ENCODE data around the gene MRPL9.
"Not testable (repeated sequence)": the region's sequence is repeated elsewhere in the genome, so short reads cannot be mapped to it uniquely, and the experiment has no call there.

The MRPL9 gene

DNA sequence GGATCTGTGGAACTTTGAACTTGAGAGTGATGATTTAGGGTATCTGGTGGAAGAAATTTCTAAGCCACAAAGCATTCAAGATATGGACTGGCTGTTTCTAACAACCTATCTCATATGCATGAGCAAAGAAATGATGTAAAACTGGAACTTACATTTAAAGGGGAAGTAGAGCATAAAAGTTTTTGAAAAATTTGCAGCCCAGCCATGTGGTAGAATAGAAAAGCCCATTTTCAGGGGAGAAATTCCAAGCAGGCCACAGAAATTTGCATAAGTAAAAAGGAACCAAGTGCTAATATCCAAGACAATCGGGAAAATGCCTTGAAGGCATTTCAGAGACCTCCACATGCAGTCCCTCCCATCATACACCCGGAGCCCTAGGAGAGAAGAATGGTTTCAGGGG lies 26.3 kb downstream of the MRPL9 start:
- DNase-seq (ENCODE audit: low read depth in 1 of 2, low spot score in 1 of 2), result no peak

DNA sequence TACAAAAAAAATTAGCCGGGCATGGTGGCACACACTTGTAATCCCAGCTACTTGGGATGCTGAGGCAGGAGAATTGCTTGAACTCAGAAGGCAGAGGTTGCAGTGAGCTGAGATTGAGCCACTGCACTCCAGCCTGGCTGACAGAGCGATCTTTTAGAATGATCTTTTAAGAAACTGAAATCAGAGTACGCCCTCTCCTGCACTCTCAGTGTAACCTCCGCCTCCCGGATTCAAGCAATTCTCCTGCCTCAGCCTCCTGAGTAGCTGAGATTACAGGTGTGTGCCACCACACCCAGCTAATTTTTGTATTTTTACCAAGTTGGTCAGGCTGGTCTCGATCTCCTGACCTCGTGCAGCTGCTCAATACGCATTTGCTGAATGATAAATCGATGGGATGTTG lies 29.3 kb downstream of the MRPL9 start:
- DNase-seq (ENCODE audit: low read depth in 1 of 2, low spot score in 1 of 2), result not testable (repeated sequence)

DNA sequence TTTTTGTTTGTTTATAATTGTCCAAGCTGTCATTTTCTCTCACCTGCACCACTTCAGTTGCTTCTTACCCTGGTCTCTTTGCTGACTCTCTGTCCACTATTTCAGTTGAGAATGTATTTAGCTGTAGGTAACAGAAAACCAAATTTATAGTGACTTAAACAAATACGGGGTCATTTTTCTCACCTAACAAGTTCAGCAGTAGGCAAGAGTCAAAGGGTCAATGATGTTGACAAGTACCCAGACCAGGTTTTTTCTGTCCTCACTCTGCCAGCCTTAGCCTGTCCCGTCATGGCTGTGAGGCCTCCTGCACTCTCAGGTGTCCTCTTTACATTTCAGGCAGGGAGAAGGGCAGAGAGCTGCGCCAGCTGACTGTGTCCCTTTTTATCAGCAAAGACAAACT lies 30.2 kb downstream of the MRPL9 start:
- DNase-seq (ENCODE audit: low read depth in 1 of 2, low spot score in 1 of 2), result no peak

DNA sequence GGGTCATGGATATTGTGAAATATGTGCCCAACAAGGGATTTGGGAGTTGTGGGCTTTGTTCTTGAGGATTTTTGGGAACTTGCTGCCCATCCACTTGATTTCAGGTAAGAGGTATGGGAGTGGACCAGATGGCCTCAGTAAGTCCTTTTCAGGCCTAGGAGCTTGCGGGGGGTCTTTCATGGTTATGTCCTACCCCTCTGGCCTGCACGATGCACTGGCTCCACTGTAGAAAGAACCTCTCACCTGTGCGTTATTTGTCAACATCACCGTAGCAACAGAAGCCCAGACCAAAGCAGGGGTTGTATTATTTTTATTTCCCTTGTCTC lies 33.4 kb downstream of the MRPL9 start:
- no peak for DNase-seq (ENCODE audit: low read depth in 1 of 2, low spot score in 1 of 2)

DNA sequence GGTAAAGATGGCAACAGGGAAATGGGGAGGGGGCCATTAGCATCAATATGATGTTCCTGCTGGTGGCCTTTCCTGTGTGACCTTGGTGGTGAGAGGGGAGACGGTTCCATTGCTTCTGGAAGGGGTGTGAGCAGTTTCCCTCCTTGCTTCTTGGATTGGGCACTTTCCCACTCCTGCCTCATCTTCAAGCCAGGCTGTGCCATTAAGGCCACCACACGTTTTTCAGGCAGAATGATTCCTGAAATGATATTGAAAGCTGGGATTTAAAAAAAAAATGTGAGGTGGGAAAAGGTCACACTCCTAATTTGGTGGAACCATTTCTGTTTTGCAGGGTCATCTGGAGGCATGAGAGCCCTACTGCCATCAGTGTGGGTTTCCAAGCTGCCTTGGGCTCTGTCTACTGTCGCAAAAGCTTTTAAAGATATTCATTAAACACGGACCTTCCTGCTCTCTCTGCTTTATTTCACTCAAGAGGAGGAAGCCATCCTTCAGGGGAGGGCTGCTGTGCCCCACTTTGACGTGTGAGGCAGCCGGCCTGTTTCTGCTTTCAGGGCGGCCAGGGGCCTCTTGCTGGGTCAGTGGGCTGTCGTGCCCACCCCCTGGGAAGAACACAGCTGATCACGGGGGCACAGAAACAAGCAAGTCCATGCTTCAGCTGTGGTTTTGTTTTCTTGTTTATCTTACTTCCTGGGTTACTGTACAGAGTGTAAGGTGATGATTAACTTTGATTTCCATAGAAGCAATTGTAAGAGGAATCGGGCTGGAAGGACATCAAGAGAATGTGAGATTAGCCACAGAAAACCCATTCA lies 33.9 kb downstream of the MRPL9 start:
- no peak for DNase-seq (ENCODE audit: low read depth in 1 of 2, low spot score in 1 of 2)

DNA sequence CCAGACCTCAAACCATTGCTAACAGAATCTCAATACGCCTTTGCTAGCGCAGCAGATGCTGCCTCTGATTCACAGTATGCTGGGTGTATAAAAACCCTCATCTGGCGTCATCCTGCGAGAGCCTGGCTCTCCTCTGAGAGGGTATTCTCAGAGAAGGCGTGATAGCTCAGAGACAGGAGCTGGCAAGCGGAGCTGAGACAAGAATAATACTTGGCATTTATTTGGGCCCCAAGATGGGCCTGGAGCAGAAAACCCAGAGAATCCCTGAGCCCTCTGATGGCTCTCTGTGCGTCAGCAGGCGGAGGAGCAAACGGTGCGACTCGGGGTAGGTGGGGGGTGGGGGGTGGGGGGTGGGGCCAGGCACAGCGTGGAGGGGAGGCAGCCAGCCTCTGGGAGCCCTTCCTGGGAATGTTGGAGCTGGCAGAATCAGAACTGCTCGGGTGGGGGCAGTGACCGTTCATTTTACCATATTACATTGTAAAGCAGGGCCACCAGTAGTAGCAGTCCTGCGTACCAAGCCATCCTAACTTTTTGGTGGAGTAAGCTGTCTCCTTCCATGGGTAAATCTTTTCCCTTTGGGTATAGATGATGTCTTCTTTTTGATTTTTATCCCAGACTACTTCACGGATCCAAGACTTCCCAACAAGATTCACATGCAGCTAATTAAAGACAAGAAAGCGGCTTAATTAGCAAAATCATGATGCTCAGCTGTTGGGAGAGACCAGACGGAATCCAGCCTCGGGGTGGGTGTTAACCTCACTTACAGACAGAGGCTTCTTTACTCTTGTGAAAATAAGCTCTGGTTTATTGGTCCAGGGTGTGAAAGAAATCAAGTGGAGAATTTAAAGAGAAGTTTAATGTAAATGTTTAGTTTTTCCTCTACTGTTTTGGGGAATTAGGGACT lies 34.9 kb downstream of the MRPL9 start:
- DNase-seq (ENCODE audit: low read depth in 1 of 2, low spot score in 1 of 2), result no peak

DNA sequence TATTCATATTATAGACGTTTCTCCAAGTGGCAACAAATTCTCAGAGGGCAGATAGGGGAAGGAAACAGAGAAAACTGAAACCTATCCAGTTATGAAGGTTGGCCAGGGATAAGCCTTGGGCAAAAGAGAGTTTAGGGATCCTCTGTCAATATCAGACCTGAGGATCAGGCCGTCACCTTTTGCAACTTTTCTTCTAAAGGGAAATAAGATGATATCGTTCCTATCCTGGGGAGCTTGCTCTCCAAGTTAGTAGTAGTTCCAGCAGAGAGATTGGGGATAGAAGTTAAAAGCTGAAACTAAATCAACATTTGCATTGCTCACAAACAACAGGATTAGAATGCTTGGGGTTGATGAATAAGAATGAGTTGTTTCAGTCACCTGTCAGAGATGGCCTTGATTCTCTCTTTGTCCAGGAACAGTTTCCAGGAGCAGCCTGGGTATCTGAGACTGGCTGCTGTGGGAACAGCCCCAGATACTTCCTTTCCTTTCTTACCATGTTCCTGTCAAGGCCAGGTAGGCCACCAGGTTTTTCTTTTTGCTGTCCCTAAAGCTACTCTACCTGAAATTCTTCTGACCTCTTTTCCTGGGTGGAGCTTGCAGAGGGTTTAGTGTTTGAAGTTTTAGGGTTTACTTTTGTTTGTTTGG lies 39.4 kb downstream of the MRPL9 start:
- DNase-seq (ENCODE audit: low read depth in 1 of 2, low spot score in 1 of 2), result no peak

DNA sequence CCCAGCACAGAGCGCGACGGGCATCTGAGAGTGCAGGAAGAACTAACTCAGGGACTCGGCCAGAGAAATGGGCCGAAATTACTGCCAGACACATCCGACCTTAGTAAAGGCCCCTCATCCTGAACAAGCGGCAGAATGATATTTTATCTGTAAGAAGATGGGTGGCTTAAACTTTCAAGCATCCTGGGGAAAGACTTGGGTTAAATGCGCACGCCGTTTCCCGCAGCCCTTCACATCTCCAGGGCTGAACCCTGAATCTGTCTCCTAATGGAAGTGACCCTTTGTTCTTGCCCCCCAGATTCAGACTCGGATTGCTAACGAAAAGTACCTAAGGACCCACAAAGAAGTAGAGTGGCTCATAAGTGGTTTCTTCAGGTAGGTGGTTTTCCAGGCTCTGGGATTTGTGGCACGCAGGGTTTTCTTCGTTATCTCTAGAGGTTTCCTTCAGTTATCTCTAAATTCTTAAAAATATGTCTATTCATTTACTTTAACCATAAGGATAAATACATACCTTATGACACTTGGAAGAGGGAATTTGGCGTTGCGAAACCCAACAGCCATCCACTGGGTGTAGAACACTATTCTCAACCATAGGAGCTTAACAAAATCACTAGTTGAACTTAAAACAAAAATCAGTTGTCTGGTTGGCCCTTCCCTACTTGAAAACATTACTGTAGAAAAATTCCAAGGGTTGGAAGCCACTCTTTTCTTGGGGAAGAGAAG lies 41.3 kb downstream of the MRPL9 start:
- DNase-seq (ENCODE audit: low read depth in 1 of 2, low spot score in 1 of 2), result no peak

DNA sequence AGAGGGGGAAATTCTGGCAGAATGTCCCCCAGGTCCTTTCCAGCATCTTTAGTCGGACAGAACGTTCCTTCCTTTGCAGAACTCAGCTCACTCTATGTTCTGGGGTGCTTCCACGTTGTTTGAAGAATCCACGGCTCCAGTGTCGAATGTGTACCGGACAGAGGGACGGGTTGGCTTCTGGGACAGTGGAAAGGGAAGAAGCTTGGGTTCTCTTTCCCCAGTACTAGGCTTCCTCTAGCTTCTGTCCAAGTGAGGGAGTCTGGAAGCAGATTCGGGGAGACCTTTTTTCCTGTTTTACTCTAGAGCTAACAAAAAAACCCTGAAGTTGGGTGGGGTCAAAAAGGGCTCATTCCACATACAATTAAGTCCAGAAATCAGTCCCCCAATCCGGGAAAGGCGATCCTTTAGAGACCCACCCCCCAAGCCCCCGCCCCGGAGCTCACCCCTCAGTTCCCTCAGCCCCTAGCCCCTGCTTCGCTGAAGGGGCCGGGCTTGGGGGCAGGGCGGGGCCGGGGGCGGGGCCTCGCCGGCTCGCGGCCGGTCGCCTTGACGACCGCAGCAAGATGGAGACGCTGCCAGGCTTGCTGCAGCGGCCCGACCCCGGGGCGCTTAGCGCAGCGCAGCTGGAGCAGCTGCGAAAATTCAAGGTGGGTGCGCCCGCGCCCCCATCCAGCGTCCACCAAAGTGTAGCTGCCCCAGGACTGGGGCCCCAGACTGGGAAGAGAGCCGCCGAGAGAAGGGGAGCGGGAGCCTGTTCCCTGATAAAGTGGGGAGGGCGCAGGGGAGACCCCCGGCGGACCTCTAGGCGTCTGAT lies 42.1 kb downstream of the MRPL9 start, which contains the start of gene RIIAD1:
Gene RIIAD1, plus strand, starts transcription at position 549 of the 814 bp plus-strand sequence. Its CDS starts 15 bp downstream, at position 564.
- peak in 1 of 2 donors; percentile 22 for DNase-seq (ENCODE audit: low read depth in 1 of 2, low spot score in 1 of 2)

DNA sequence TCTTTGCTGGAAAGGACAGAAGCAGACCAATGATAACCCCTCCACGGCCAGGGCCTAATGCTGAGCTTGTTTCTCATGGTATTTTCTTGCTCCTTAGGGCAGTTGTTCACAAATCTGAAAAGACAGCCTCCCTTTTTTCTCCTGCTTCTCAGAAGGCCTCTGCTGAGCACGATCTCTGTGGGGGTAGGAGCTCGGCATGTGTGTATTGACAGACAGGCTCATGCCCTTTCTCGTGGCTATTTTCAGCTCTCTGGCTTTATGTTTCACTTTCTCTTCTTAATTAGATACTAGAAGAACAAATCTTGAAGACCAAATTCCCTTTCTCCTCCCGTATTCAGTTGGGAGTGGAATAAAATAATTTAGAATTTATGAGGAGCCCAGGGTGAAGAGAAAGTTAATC lies 42.7 kb downstream of the MRPL9 start:
- no peak for DNase-seq (ENCODE audit: low read depth in 1 of 2, low spot score in 1 of 2)

DNA sequence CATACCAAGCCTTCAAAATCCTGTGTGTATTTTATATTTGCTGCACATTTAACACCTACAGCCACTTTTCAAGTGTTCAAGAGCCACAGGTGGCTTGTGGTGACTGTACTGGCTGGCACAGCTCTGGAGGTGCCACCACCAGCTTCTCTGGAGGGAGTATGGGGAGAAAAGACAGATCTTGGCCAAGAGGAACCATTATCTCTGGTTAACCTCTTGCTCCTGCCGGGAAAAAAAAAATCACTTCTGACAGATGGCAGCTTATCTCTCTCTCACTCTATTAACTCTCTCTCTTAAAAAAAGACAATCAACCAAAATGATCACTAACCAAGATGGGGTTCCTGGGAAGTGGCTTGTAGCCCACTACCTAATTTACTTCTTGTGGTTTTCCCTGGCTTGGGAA lies 43.2 kb downstream of the MRPL9 start:
- DNase-seq (ENCODE audit: low read depth in 1 of 2, low spot score in 1 of 2), result no peak

DNA sequence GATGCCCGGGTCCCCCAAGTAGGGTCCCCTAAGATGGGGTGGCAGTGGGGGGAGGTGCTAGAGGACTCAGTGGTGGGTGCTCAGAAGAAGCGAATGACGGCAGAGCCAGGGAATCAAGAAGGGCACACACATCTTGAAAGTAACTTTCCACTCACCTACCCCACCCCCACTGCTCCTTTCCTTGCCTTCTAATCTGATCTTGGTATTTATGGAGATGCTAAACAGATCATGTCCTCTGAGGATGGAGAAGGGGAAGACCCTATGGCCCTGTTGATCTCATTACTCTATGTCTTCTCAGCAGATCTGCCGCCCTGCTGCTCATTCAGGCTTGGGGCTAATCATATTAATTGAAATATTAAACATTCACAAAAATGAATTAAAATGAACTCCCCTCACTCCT lies 44.6 kb downstream of the MRPL9 start:
- DNase-seq (ENCODE audit: low read depth in 1 of 2, low spot score in 1 of 2), result no peak

DNA sequence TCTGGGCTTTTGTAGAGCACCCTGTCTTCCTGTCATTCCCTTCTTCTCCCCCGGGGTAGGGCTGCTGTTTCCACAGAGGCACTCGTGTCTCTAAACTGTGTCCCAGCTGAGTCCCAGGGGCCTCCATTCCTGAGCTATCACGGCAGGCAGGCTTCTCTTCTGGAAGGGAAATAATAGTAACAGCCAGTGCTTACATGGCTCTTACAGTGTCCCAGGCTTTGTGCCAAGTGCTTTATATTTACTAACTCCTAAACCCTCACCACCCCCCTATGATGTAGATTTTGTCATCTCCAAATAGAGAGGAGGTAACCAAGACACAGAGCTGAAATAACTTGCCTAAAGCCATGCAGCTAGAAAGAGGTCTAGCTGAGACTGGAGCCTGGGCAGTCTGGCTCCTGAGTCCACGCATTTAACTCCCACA lies 45.3 kb downstream of the MRPL9 start:
- no peak for DNase-seq (ENCODE audit: low read depth in 1 of 2, low spot score in 1 of 2)

DNA sequence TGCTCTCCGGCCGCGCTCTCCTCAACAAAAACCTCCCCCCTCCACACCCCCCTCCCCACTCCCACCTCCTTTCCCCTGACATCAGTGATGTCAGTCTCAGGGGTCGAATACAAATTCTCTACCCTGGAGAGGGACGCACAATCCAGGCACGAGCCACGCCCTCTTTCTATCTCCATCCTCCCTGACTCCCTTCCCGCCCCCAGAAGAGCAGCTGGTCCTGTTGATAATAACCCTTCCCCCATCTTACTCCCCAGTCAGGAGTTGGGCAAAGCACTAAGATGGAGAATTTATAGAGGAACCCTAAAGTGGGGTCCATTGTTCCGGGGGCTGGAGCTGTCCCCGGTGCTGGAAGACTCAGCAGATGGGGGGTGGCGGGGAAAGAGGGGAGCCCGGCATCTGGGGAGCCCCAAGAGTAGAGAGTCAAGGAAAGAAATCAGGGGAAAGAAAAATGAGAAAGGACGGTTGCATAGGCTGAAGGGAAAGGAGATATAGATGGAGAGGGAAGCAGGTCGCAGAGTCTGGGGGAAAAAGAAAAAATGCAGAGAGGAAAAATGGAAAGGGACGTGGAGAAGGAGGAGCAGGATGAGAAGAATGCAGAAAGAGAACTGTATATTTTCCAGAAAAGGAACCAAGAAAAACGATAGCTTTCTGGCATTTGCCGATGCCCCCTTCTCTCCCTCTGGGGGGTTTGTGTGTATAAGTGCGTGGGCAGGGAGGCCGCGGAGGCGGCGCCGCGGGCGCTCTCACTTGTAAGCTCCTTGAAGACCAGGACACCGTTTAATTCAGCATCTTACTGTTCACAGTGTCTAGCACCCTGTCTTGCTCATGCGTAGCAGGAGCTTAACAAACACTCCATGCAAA lies 46.3 kb downstream of the MRPL9 start, which contains the start of gene CELF3:
Gene CELF3, minus strand, starts transcription at position 33 of the 861 bp plus-strand sequence. CDS start 783 bp downstream, outside the sequence.
- DNase-seq (ENCODE audit: low read depth in 1 of 2, low spot score in 1 of 2), result no peak

DNA sequence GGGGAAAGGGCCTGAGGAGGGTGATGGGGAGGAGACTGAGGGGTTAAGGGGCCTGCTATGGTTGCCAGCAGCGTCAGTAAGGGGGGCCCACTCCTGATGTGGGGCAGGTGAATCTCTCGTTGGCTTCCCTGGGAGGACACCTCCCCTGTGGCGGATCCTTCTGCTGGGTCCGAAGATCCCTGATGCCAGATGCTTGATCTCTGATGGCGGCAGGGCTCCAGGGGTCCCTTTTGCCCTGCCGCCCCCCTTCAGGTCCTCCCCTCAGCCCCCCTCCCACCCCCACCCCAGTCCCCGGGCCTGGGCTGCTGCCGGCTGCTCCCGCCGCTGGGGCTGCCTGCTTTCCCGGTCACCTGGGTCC lies 46.9 kb downstream of the MRPL9 start:
- no peak for DNase-seq (ENCODE audit: low read depth in 1 of 2, low spot score in 1 of 2)

DNA sequence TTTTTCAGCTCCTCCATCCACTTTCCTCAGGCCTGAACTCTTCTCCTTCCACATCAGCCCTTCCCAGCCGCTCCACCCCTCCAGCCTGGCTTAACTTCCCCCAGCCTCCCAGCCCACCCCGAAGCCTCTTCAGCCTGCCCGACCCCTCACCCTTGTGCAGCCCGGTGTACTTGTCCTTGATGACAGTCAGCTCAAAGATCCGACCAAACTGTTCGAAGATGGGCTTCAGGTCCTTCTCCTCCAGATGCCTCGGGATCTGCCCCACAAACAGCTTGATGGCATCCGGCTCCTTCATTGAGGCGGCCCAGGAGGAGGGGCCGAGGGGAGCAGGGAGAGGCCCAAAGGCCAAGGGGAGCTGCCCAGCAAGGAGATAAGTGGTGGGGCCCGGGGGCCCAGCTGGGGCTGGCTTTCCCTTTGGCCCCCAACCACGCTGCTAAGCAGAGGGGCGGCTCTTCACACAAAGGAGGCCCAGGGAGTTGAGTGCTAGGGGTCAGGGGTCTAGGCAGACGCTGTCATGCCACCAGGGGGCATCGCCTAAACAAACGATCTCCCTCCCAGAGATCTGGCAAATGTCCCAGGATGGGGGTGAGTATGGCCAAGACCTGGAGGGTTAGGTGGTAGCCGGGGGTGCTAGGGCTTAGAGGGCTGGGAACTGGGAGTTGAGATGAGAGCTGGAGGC lies 47.4 kb downstream of the MRPL9 start:
- no peak for DNase-seq (ENCODE audit: low read depth in 1 of 2, low spot score in 1 of 2)

DNA sequence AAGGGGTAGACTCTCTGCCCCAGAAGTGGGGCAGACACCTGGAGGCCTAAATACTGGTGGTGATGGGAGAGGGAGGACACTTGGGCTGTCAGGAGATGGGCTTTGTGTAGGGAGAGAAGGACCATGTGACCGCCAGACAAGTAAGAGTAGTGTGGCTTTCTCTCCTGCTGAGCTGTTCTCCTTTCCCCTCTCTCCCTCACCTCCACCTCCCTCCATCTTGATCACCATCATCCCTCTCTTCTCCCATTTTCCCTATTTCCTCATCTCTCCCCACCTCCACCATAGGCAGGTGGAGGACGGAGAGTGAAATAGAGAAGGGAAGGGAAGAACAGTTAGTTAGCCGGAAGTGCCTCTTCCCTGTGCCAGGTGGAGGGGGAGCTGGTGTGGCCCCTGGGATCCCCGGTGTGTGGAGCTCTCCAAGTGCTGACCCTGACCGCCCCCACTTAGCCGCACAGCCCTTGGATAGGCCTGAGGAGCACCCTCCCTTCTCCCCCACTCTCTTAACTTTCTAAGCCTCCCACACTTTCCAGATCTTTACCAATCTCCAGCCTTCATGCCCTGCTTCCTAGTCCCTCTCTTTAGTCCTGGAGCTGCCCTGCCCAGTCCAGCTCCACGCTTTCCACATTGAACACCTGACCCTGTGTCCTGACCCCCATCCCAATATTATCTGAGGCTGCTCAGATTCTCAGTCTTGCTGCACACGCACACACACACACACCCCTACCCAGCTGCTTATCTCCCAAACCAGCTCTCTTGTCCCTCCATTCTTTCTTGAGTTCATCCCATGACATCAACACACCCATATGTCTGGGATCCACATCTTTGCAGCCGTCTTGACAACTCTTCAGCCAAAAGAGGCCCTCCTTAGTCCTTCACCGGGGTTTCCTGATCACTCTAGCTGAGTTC lies 48.2 kb downstream of the MRPL9 start:
- DNase-seq (ENCODE audit: low read depth in 1 of 2, low spot score in 1 of 2), result no peak

DNA sequence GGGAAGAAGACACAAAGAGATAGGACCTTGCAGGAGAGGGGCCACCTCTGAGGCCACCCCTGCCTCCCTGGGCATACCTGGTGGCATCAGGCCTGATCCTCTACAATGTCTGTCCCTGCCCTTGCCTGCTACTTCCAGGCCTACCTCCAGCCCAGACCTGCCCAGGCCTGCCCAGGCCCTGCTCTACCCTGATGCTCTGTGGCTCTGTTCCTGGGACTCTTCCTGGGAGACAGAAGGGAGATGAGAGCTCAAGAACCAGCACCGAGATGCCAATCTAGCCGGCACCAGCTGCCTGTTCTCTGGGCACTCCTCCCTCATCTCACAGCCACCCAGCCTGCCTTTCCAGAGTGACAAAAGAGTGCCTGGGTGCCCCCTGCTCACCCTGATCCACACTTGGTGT lies 49.4 kb downstream of the MRPL9 start:
- DNase-seq (ENCODE audit: low read depth in 1 of 2, low spot score in 1 of 2), result no peak

All from activated T-helper 1 cell treated with anti-CD3 and anti-CD28 coated beads, Interleukin-2, amount 50 U/mL, for 16 hours (primary cell).